Lung (tissue), 12 donors: ENCODE results near the gene HOMER1. TPM values are rescaled to one million over a fixed set of nuclear protein-coding genes. Genes with fewer than 3 reads are reported as not detected.

ENCODE experiments used
- ATAC-seq: fragments of 200-7000 bp; cut with Tn5 transposase; one replicate; pipeline ENCODE4 v1.9.1; 2020; ENCODE audit warnings: moderate number of reproducible peaks; ENCODE audit not compliant: insufficient read depth, low FRiP score
- DNase-seq, 3 donors: peaks; one replicate each; pipeline ENCODE4 v3.0.0-alpha.2; 2013 to 2017
- H3K27ac ChIP-seq, 2 donors: one replicate each; pipeline ENCODE4 v1.5.1; 2013; ENCODE audit warnings: mild to moderate bottlenecking in 2 of 2, moderate library complexity in 2 of 2, control low read depth in 1 of 2, inconsistent platforms in 1 of 2, low read depth in 1 of 2, low read length in 1 of 2
- H3K27me3 ChIP-seq, 3 donors: one replicate each; pipeline ENCODE4 v1.5.1; 2013; ENCODE audit warnings: low read length in 2 of 3; ENCODE audit not compliant: control insufficient read depth in 3 of 3, insufficient read depth in 3 of 3
- H3K36me3 ChIP-seq, 4 donors: one replicate each; pipeline ENCODE4 v1.5.1; 2013; ENCODE audit warnings: low read length in 4 of 4, mild to moderate bottlenecking in 1 of 4, moderate library complexity in 1 of 4; ENCODE audit not compliant: control insufficient read depth in 4 of 4, insufficient read depth in 4 of 4
- H3K4me1 ChIP-seq, 5 donors: one replicate each; pipeline ENCODE4 v1.5.1; 2013; ENCODE audit warnings: low read length in 5 of 5, mild to moderate bottlenecking in 2 of 5, moderate library complexity in 1 of 5; ENCODE audit not compliant: control insufficient read depth in 5 of 5, insufficient read depth in 5 of 5
- H3K4me3 ChIP-seq: one replicate; pipeline ENCODE4 v1.5.1; 2013; ENCODE audit warnings: mild to moderate bottlenecking, control low read depth, moderate library complexity
- H3K9ac ChIP-seq, 2 donors: one replicate each; pipeline ENCODE4 v1.5.1; 2013; ENCODE audit warnings: low read length in 2 of 2, control low read depth in 1 of 2; ENCODE audit not compliant: insufficient read depth in 1 of 2
- H3K9me3 ChIP-seq, 4 donors: one replicate each; pipeline ENCODE4 v1.5.1; 2013; ENCODE audit warnings: low read length in 3 of 4, mild to moderate bottlenecking in 1 of 4, moderate library complexity in 1 of 4; ENCODE audit not compliant: control insufficient read depth in 4 of 4, insufficient read depth in 3 of 4
- CTCF ChIP-seq: IDR thresholded peaks from 2 replicates; pipeline ENCODE4 v1.5.1; 2012; ENCODE audit warnings: mild to moderate bottlenecking; ENCODE audit errors: control extremely low read depth, extremely low read depth
- WGBS, 2 donors: extraction: QIAGEN DNeasy Blood & Tissue Kit; methylation state at CpG; one replicate each; pipeline ENCODE4 v1.1.7; 2013; 5-methylcytosine and 5-hydroxymethylcytosine counted together
- polyA plus RNA-seq, 2 donors: library from polyadenylated mRNA; stranded (reverse); fragments of 200-250 nt; gene quantifications; one replicate each; pipeline ENCODE4 v1.2.1, GENCODE V29; 2013
- total RNA-seq, 2 donors: library from RNA; depleted of rRNA in 1 of 2; stranded (reverse); fragments of >200 nt in 1 of 2; gene quantifications; one replicate each; pipeline ENCODE4 v1.2.1, GENCODE V29; 2014 to 2021
- donor health status: control.
- donor health status: control.
- donor health status: Bipolar disorder and iron deficiency.
- donor health status: healthy.
- donor health status: DM: yes; HTN: yes; CAD: no.

The HOMER1 gene
- total and polyA plus RNA-seq, 4 donors: 1.2 to 15.4 (median 4.5) TPM

GRCh38 chr5:79526493-79526892 lies 12.6 kb upstream of the HOMER1 start:
- H3K9me3 ChIP-seq: peaks cover 0 to 2% (median 0%) of the 10 kb centered on the region in 4 donors
- no peaks in the 10 kb centered on the region for H3K4me1 ChIP-seq
- TF ChIP-seq CTCF: no peak
- H3K27ac ChIP-seq: no peak overlapping the region
- no peak for DNase-seq
- no peak for ATAC-seq
- 90 to 93% methylated on average over 2 of the region's 2 CpGs for WGBS, 2 donors
- H3K27me3 ChIP-seq: no peaks in the 10 kb centered on the region
- no peaks in the 10 kb centered on the region for H3K36me3 ChIP-seq
- H3K9ac ChIP-seq: no peak overlapping the region
- H3K4me3 ChIP-seq: no peak overlapping the region

GRCh38 chr5:79521156-79521555 lies 7.2 kb upstream of the HOMER1 start:
- TF ChIP-seq CTCF: no peak
- Histone ChIP-seq H3K27me3 (no peaks in the 10 kb centered on the region), H3K27ac (no peak overlapping the region), H3K4me1 (no peaks in the 10 kb centered on the region), H3K4me3 (no peak overlapping the region), H3K9me3 (peaks cover 0 to 2% (median 0%) of the 10 kb centered on the region in 4 donors), H3K36me3 (no peaks in the 10 kb centered on the region), H3K9ac (no peak overlapping the region)
- ATAC-seq: no peak
- 96% methylated on average over 1 of the region's 1 CpG for WGBS, 2 donors
- DNase-seq: no peak

- DNase-seq: peak in 1 of 3 donors; percentile 52
- no peaks in the 10 kb centered on the region for H3K4me1 ChIP-seq
- WGBS, 2 donors: 86 to 87% methylated on average over 1 of the region's 1 CpG
- no peak overlapping the region for H3K27ac ChIP-seq
- no peaks in the 10 kb centered on the region for H3K36me3 ChIP-seq
- H3K4me3 ChIP-seq: no peak overlapping the region
- no peak overlapping the region for H3K9ac ChIP-seq
- no peaks in the 10 kb centered on the region for H3K27me3 ChIP-seq
- ATAC-seq: no peak
- H3K9me3 ChIP-seq: no peaks in the 10 kb centered on the region
- TF ChIP-seq CTCF: no peak
Observed at GRCh38 chr5:79518718-79519117, 4.8 kb upstream of the HOMER1 start.

GRCh38 chr5:79517601-79518000 lies 3.7 kb upstream of the HOMER1 start:
- H3K9ac ChIP-seq: no peak overlapping the region
- no peak for ATAC-seq
- H3K27ac ChIP-seq: no peak overlapping the region

More at GRCh38 chr5:79517601-79518000, 3.7 kb upstream of the HOMER1 start:
- no peaks in the 10 kb centered on the region for H3K36me3 ChIP-seq
- no peak for TF ChIP-seq CTCF
- peaks cover 0 to 6% (median 0%) of the 10 kb centered on the region in 3 donors for H3K27me3 ChIP-seq
- no peak overlapping the region for H3K4me3 ChIP-seq
- 58 to 83% methylated on average over 3 of the region's 3 CpGs for WGBS, 2 donors
- H3K4me1 ChIP-seq: peaks cover 0 to 2% (median 0%) of the 10 kb centered on the region in 5 donors
- DNase-seq: no peak
- H3K9me3 ChIP-seq: no peaks in the 10 kb centered on the region
